Trophoblast cell (in vitro differentiated cells and primary cell): ENCODE results near the gene RGCC.

Experiments used
- DNase-seq, 2 donors: peaks; one replicate each; pipeline ENCODE4 v3.0.0-alpha.2; 2016
- H2AFZ ChIP-seq: 2 replicates; pipeline ENCODE4 v1.6.1; 2013; ENCODE audit warnings: low read length, moderate library complexity, mild to moderate bottlenecking; ENCODE audit not compliant: insufficient read depth, poor library complexity
- H2AK5ac ChIP-seq: 2 replicates; pipeline ENCODE4 v1.6.1; 2013; ENCODE audit warnings: mild to moderate bottlenecking, low read length
- H2BK120ac ChIP-seq: 2 replicates; pipeline ENCODE4 v1.6.1; 2013; ENCODE audit warnings: low read length, mild to moderate bottlenecking, moderate library complexity; ENCODE audit not compliant: insufficient read depth, poor library complexity
- H2BK12ac ChIP-seq: 2 replicates; pipeline ENCODE4 v1.6.1; 2013; ENCODE audit warnings: mild to moderate bottlenecking, low read length, moderate library complexity
- H2BK5ac ChIP-seq: 2 replicates; pipeline ENCODE4 v1.6.1; 2013; ENCODE audit warnings: low read length, low read depth, moderate library complexity, mild to moderate bottlenecking; ENCODE audit not compliant: poor library complexity
- H3K14ac ChIP-seq: 2 replicates; pipeline ENCODE4 v1.6.1; 2013; ENCODE audit warnings: mild to moderate bottlenecking, low read length
- H3K18ac ChIP-seq: 2 replicates; pipeline ENCODE4 v1.6.1; 2013; ENCODE audit warnings: mild to moderate bottlenecking, low read length
- H3K23ac ChIP-seq: 2 replicates; pipeline ENCODE4 v1.6.1; 2013; ENCODE audit warnings: low read length
- H3K27ac ChIP-seq: 2 replicates; pipeline ENCODE4 v1.5.1; 2013; ENCODE audit warnings: low read depth, mild to moderate bottlenecking, inconsistent platforms, low read length, moderate library complexity
- H3K27me3 ChIP-seq: 2 replicates; pipeline ENCODE4 v1.6.1; 2013; ENCODE audit warnings: inconsistent platforms, mild to moderate bottlenecking, low read length, moderate library complexity; ENCODE audit not compliant: insufficient read depth
- H3K36me3 ChIP-seq, 2 experiments: 1 replicate in 1 of 2; 2 replicates in 1 of 2; pipeline ENCODE4 v1.6.1; 2013; ENCODE audit warnings: low read length in 2 of 2, mild to moderate bottlenecking in 2 of 2, moderate library complexity in 1 of 2; ENCODE audit not compliant: insufficient read depth in 2 of 2, control insufficient read depth in 1 of 2
- H3K4ac ChIP-seq: 2 replicates; pipeline ENCODE4 v1.6.1; 2013; ENCODE audit warnings: low read depth, mild to moderate bottlenecking, low read length, moderate library complexity
- H3K4me1 ChIP-seq, 2 experiments: 1 replicate in 1 of 2; 2 replicates in 1 of 2; pipeline ENCODE4 v1.6.1; 2013; ENCODE audit warnings: low read length in 2 of 2, mild to moderate bottlenecking in 2 of 2, moderate library complexity in 1 of 2; ENCODE audit not compliant: insufficient read depth in 2 of 2, control insufficient read depth in 1 of 2
- H3K4me2 ChIP-seq: 2 replicates; pipeline ENCODE4 v1.6.1; 2013; ENCODE audit warnings: inconsistent platforms, mild to moderate bottlenecking, low read length, moderate library complexity
- H3K4me3 ChIP-seq: 2 replicates; pipeline ENCODE4 v1.5.1; 2013; ENCODE audit warnings: mild to moderate bottlenecking, low read depth, low read length, inconsistent platforms
- H3K79me1 ChIP-seq: one replicate; pipeline ENCODE4 v1.6.1; 2013; ENCODE audit warnings: low read length
- H3K79me2 ChIP-seq: 2 replicates; pipeline ENCODE4 v1.6.1; 2013; ENCODE audit warnings: low read length, mild to moderate bottlenecking; ENCODE audit not compliant: control insufficient read depth, insufficient read depth, poor library complexity
- H3K9ac ChIP-seq: 2 replicates; pipeline ENCODE4 v1.6.1; 2013; ENCODE audit warnings: mild to moderate bottlenecking, low read length
- H3K9me3 ChIP-seq: 2 replicates; pipeline ENCODE4 v1.6.1; 2013; ENCODE audit warnings: low read depth, mild to moderate bottlenecking, control low read depth, inconsistent platforms, low read length; ENCODE audit not compliant: insufficient read depth
- H4K12ac ChIP-seq: 2 replicates; pipeline ENCODE4 v1.6.1; 2013; ENCODE audit warnings: low read depth, mild to moderate bottlenecking, low read length, moderate library complexity
- H4K8ac ChIP-seq: 2 replicates; pipeline ENCODE4 v1.6.1; 2013; ENCODE audit warnings: low read depth, mild to moderate bottlenecking, low read length, moderate library complexity
- H4K91ac ChIP-seq: one replicate; pipeline ENCODE4 v1.6.1; 2013; ENCODE audit warnings: low read depth, mild to moderate bottlenecking, low read length, moderate library complexity
- whole genome bisulfite sequencing: extraction: QIAGEN DNeasy Blood & Tissue Kit; methylation state at CpG from one replicate; pipeline ENCODE4 v1.1.7; 2013; ENCODE audit warnings: missing lambda C conversion rate; ENCODE audit not compliant: insufficient read length, insufficient coverage; ENCODE audit errors: extremely low coverage; 5-methylcytosine and 5-hydroxymethylcytosine counted together

Gene RGCC

DNA sequence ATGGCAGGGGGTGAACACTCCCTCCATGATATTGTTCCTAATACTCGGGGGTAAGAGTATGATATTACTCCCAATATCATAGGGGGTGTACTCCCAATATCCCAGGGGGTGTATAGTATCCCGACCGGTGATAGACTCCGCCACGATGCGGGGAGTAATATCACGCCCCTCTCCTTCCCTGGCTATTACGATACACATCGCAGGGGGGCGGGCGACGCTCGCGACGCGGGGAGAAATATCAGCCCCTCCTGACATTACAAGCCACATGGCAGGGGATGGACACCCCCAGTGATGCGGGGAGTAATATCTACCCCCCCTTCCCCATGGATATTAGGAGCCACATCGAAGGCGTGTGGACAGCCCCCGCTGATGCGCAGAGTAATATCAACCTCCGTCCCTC is 3.2 kb upstream of the RGCC start:
- H3K4me2 ChIP-seq = no peak overlapping the region
- H3K9ac ChIP-seq = no peak overlapping the region
- WGBS = no CpG with 5 or more reads among the region's 22 CpGs

DNA sequence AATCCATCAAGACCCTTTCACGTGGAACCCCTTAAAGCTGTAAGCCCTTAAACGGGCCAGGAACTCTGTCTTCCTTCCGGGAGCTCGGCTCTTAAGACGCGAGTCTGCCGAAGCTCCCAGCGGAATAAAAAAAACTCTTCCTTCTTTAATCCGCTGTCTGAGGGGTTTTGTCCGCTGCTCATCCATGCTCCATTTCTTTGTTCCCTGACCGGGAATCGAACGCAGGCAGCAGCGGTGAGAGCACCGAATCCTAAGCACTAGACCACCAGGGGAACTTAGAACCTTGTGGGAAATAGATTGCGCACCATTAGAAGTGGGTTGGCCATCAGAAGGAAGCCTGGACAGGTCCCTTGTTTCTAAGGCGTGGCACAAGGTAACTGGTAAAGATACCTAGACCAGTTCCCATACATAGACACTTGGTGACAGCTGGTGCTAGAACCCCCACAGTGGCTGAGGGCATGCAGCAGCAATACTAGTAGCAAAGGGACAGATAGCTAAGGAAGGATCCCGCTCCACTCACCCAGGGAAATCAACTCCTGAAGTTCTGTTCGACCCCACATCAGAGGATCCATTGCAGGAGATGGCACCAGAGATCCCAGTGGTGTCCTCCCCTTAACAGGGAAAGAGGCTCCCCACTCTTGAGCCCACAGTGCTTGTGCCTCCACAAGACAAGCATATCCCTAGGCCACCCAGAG is 1.5 kb upstream of the RGCC start:
- H3K79me1 ChIP-seq = peaks cover 7% of the 10 kb centered on the region
- H3K14ac ChIP-seq = no peak overlapping the region
- H3K27me3 ChIP-seq = peaks cover 23% of the 10 kb centered on the region
- H2AK5ac ChIP-seq = no peak overlapping the region
- H3K23ac ChIP-seq = no peak overlapping the region
- no peak overlapping the region for H3K18ac ChIP-seq
- no peak overlapping the region for H2BK12ac ChIP-seq
- peaks cover 4% of the 10 kb centered on the region for H3K79me2 ChIP-seq
- DNase-seq = no peak
- no peak overlapping the region for H3K27ac ChIP-seq
- no peak overlapping the region for H4K91ac ChIP-seq
- H3K4me1 ChIP-seq = peaks cover 5 to 13% of the 10 kb centered on the region in 2 experiments
- H3K4me3 ChIP-seq = no peak overlapping the region
- H2BK120ac ChIP-seq = no peak overlapping the region
- WGBS = no CpG with 5 or more reads among the region's 19 CpGs
- H4K8ac ChIP-seq = no peak overlapping the region
- no peak overlapping the region for H3K9ac ChIP-seq
- H2AFZ ChIP-seq = no peak overlapping the region
- no peak overlapping the region for H3K4me2 ChIP-seq
- no peak overlapping the region for H2BK5ac ChIP-seq
- H3K9me3 ChIP-seq = peaks cover 9% of the 10 kb centered on the region
- H4K12ac ChIP-seq = no peak overlapping the region
- H3K4ac ChIP-seq = no peak overlapping the region
- peaks cover 0 to 2% of the 10 kb centered on the region in 2 experiments for H3K36me3 ChIP-seq

More for the DNA sequence above, 3.2 kb upstream of the RGCC start:
- H3K4me3 ChIP-seq = no peak overlapping the region
- H3K27me3 ChIP-seq = peaks cover 23% of the 10 kb centered on the region
- H2AK5ac ChIP-seq = no peak overlapping the region
- peaks cover 3 to 11% of the 10 kb centered on the region in 2 experiments for H3K4me1 ChIP-seq
- peaks cover 4% of the 10 kb centered on the region for H3K79me2 ChIP-seq
- no peak overlapping the region for H3K23ac ChIP-seq
- DNase-seq = no peak
- H3K79me1 ChIP-seq = peaks cover 7% of the 10 kb centered on the region
- no peaks in the 10 kb centered on the region for H3K36me3 ChIP-seq
- no peak overlapping the region for H4K91ac ChIP-seq
- no peak overlapping the region for H3K4ac ChIP-seq
- no peak overlapping the region for H2AFZ ChIP-seq
- peaks cover 9% of the 10 kb centered on the region for H3K9me3 ChIP-seq
- no peak overlapping the region for H3K18ac ChIP-seq
- H2BK12ac ChIP-seq = no peak overlapping the region
- H4K12ac ChIP-seq = no peak overlapping the region
- no peak overlapping the region for H2BK120ac ChIP-seq
- H3K27ac ChIP-seq = no peak overlapping the region
- no peak overlapping the region for H2BK5ac ChIP-seq
- no peak overlapping the region for H4K8ac ChIP-seq
- no peak overlapping the region for H3K14ac ChIP-seq

DNA sequence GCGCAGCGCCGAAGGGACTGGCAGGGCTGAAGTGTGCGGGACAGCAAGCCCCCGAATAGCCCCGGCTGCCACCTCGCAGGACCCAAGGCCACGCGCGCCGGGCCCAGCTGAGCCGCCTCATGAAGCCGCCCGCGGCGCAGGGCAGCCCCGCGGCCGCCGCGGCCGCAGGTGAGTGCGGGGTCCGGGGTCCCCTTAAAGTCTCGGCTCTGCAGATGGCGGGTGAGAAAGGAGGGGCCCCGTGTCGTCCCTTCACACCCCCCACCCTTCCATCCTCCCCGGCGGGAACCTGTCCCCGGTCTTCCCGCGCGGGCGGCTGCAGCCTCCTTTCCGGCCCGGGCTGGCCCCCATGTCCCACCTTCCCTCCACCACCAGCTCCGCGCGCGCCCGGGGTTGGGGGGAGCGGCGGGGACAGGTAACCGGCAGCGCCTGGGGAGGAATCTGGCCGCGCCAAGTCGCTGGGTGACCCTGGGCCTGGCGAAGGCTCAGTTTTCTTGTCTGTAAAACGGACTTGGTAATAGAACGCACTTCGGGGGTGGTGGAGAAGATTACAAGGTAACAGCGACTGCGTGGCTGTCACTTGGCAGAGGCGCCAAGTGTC is 338 bp downstream of the RGCC start:
- peak overlapping the region; percentile 23 for H2AFZ ChIP-seq
- peak overlapping the region; percentile 28 for H3K9ac ChIP-seq
- no peak overlapping the region for H3K23ac ChIP-seq
- WGBS = no CpG with 5 or more reads among the region's 56 CpGs
- peak overlapping the region; percentile 85 for H3K4me2 ChIP-seq
- H3K79me1 ChIP-seq = peaks cover 7% of the 10 kb centered on the region
- peaks cover 5 to 8% of the 10 kb centered on the region in 2 experiments for H3K36me3 ChIP-seq
- H4K8ac ChIP-seq = no peak overlapping the region
- peak overlapping the region; percentile 47 for H3K14ac ChIP-seq
- H3K4me1 ChIP-seq = peaks cover 5 to 13% of the 10 kb centered on the region in 2 experiments
- no peak overlapping the region for H2BK12ac ChIP-seq
- peaks cover 23% of the 10 kb centered on the region for H3K27me3 ChIP-seq
- H3K18ac ChIP-seq = no peak overlapping the region
- no peak overlapping the region for H2BK5ac ChIP-seq
- peaks cover 4% of the 10 kb centered on the region for H3K79me2 ChIP-seq
- no peak overlapping the region for H3K27ac ChIP-seq
- DNase-seq = peak; percentile 6 to 51
- H3K4ac ChIP-seq = no peak overlapping the region
- H4K12ac ChIP-seq = no peak overlapping the region
- no peak overlapping the region for H2BK120ac ChIP-seq
- H4K91ac ChIP-seq = no peak overlapping the region
- peak overlapping the region; percentile 85 for H3K4me3 ChIP-seq
- no peak overlapping the region for H2AK5ac ChIP-seq
- H3K9me3 ChIP-seq = peaks cover 9% of the 10 kb centered on the region

DNA sequence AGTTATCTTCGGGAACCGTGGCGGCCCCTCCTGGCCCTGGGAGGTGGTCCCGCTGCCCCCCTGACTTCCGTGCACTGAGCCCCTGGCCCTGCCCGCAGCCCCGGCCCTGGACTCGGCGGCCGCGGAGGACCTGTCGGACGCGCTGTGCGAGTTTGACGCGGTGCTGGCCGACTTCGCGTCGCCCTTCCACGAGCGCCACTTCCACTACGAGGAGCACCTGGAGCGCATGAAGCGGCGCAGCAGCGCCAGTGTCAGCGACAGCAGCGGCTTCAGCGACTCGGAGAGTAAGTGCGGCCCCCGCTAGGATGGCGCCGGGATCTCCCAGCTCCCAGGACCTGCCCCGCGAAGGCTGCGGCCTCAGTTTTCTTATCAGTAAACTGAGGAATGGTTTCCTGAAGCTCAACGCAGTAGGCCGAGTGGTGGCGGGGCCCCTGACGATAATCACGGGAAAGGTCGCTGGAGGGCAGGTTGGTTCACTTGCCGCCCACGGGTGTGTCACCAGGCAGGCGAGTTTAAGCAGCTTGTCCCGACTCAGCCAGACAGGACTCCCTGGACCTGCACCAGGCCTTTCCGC is 924 bp downstream of the RGCC start:
- H3K79me1 ChIP-seq = peaks cover 7% of the 10 kb centered on the region
- H4K91ac ChIP-seq = no peak overlapping the region
- H3K27me3 ChIP-seq = peaks cover 23% of the 10 kb centered on the region
- H4K8ac ChIP-seq = no peak overlapping the region
- peak overlapping the region; percentile 7 for H3K4ac ChIP-seq
- no peak overlapping the region for H2BK5ac ChIP-seq
- peaks cover 4% of the 10 kb centered on the region for H3K79me2 ChIP-seq
- H3K4me1 ChIP-seq = peaks cover 5 to 13% of the 10 kb centered on the region in 2 experiments
- H3K36me3 ChIP-seq = peaks cover 9 to 11% of the 10 kb centered on the region in 2 experiments
- H3K27ac ChIP-seq = no peak overlapping the region
- no CpG with 5 or more reads among the region's 50 CpGs for WGBS
- peak overlapping the region; percentile 8 for H3K14ac ChIP-seq
- peak; percentile 29 to 58 for DNase-seq
- no peak overlapping the region for H2BK120ac ChIP-seq
- peak overlapping the region; percentile 85 for H3K4me3 ChIP-seq
- H3K9ac ChIP-seq = peak overlapping the region; percentile 37
- H2AK5ac ChIP-seq = no peak overlapping the region
- no peak overlapping the region for H4K12ac ChIP-seq
- peak overlapping the region; percentile 9 for H3K18ac ChIP-seq
- H2AFZ ChIP-seq = peak overlapping the region; percentile 67
- peaks cover 9% of the 10 kb centered on the region for H3K9me3 ChIP-seq
- H3K4me2 ChIP-seq = peak overlapping the region; percentile 85
- H3K23ac ChIP-seq = no peak overlapping the region
- no peak overlapping the region for H2BK12ac ChIP-seq
